Measurements from ENCODE around the gene ACOT8.

- TF ChIP-seq, protein P1, sequence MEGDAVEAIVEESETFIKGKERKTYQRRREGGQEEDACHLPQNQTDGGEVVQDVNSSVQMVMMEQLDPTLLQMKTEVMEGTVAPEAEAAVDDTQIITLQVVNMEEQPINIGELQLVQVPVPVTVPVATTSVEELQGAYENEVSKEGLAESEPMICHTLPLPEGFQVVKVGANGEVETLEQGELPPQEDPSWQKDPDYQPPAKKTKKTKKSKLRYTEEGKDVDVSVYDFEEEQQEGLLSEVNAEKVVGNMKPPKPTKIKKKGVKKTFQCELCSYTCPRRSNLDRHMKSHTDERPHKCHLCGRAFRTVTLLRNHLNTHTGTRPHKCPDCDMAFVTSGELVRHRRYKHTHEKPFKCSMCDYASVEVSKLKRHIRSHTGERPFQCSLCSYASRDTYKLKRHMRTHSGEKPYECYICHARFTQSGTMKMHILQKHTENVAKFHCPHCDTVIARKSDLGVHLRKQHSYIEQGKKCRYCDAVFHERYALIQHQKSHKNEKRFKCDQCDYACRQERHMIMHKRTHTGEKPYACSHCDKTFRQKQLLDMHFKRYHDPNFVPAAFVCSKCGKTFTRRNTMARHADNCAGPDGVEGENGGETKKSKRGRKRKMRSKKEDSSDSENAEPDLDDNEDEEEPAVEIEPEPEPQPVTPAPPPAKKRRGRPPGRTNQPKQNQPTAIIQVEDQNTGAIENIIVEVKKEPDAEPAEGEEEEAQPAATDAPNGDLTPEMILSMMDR (IDR thresholded peaks at IDR 0.05), result no peak
- no peak for TF ChIP-seq POLR2A (IDR thresholded peaks at IDR 0.05)
These were observed 23.1 kb downstream of the ACOT8 start for GRCh38 chr20:45833883-45834796.

Measured in lower leg skin (tissue), 3 donors.